K562 (cell line): ENCODE data around the gene MAPK1IP1L. TPM values are rescaled to one million over a fixed set of nuclear protein-coding genes. Genes with fewer than 3 reads are reported as not detected.

Experiments
- ATAC-seq: fragments of 200-7000 bp; cut with Tn5 transposase; 3 replicates; pipeline ENCODE4 v1.9.1; 2020; ENCODE audit warnings: moderate library complexity
- BruUV-seq: library from RNA; stranded (reverse); fragments of 400-500 nt; replicated peaks from 2 replicates; lab custom pipeline; 2021; lab: Mats Ljungman, UMichigan
- CTCF ChIA-PET: fragments of 300-600 bp; formaldehyde crosslinking; extraction: SDS; loops from one replicate; lab custom pipeline; 2021; ENCODE audit warnings: low intra/inter-chr PET ratio; lab: Yijun Ruan, JAX
- POLR2A ChIA-PET: fragments of 300-600, 350-650 bp; sonication (Branson Sonifier 250); formaldehyde crosslinking; extraction: SDS; loops from one replicate; lab custom pipeline; 2021; ENCODE audit warnings: antibody characterized with exemption, inconsistent platforms; lab: Yijun Ruan, JAX
- DNase-seq, 4 experiments: peaks; one replicate each; pipeline versions ENCODE4 v3.0.0 to v3.0.0-alpha.2; 2011 to 2018; ENCODE audit warnings: low spot score in 3 of 4, mixed read lengths in 3 of 4; ENCODE audit errors: extremely low read depth in 1 of 4
- FAIRE-seq: peaks from 2 replicates; lab custom pipeline; 2011; peaks lifted over from hg19 to GRCh38; lab: Jason Lieb, UNC
- H2AFZ ChIP-seq: 2 replicates; pipeline ENCODE4 v1.6.0; 2011; ENCODE audit warnings: low read depth, low read length, control low read depth, inconsistent platforms
- H3K27ac ChIP-seq: fragments of 200-600 bp; 3 replicates; pipeline ENCODE4 v1.8.0; 2011; ENCODE audit warnings: low read depth, mild to moderate bottlenecking, control low read depth, inconsistent platforms, low read length, moderate library complexity, mixed read lengths; ENCODE audit errors: extremely low read depth
- H3K27me3 ChIP-seq, 2 experiments: fragments of 300-600 bp in 1 of 2; 2 replicates in 1 of 2; 3 replicates in 1 of 2; pipeline versions ENCODE4 v1.6.0 to v1.8.0; 2011; ENCODE audit warnings: inconsistent platforms in 2 of 2, low read length in 2 of 2, mild to moderate bottlenecking in 1 of 2, mixed read lengths in 1 of 2, moderate library complexity in 1 of 2; ENCODE audit not compliant: control insufficient read depth in 2 of 2, insufficient read depth in 2 of 2
- H3K36me3 ChIP-seq: fragments of 300-600 bp; 3 replicates; pipeline ENCODE4 v1.8.0; 2011; ENCODE audit warnings: mild to moderate bottlenecking, low read length, inconsistent platforms; ENCODE audit not compliant: control insufficient read depth, insufficient read depth
- H3K4me1 ChIP-seq, 2 experiments: fragments of 200-600 bp in 1 of 2; replicated peaks in 1 of 2; 2 replicates in 1 of 2; 3 replicates in 1 of 2; pipeline versions ENCODE4 v1.5.1 to v1.8.0; 2011; ENCODE audit warnings: inconsistent platforms in 2 of 2, low read length in 2 of 2, mild to moderate bottlenecking in 1 of 2, mixed read lengths in 1 of 2, moderate library complexity in 1 of 2; ENCODE audit not compliant: control insufficient read depth in 2 of 2, insufficient read depth in 2 of 2
- H3K4me2 ChIP-seq: 2 replicates; pipeline ENCODE4 v1.6.1; 2011; ENCODE audit warnings: low read length, control low read depth, inconsistent platforms, mixed read lengths; ENCODE audit not compliant: insufficient read depth
- H3K4me3 ChIP-seq: fragments of 200-600 bp; sonication (generic), shearing (Covaris generic); 2 replicates; pipeline ENCODE4 v1.5.1; 2016; ENCODE audit warnings: control low read depth, inconsistent platforms
- H3K79me2 ChIP-seq: fragments of 200-600 bp; 3 replicates; pipeline ENCODE4 v1.8.0; 2011; ENCODE audit warnings: low read length, inconsistent platforms; ENCODE audit not compliant: control insufficient read depth, insufficient read depth
- H3K9ac ChIP-seq, 2 experiments: 2 replicates each; pipeline versions ENCODE4 v1.6.0 to v1.6.1; 2011; ENCODE audit warnings: low read depth in 2 of 2, low read length in 2 of 2, control low read depth in 1 of 2, inconsistent platforms in 1 of 2, mild to moderate bottlenecking in 1 of 2, mixed read lengths in 1 of 2; ENCODE audit not compliant: insufficient read depth in 1 of 2
- H3K9me1 ChIP-seq: one replicate; pipeline ENCODE4 v1.6.0; 2011; ENCODE audit warnings: inconsistent platforms, mild to moderate bottlenecking, low read length, moderate library complexity; ENCODE audit not compliant: control insufficient read depth, insufficient read depth
- H3K9me3 ChIP-seq: replicated peaks from 2 replicates; pipeline ENCODE4 v1.5.1; 2011; ENCODE audit warnings: low read depth, low read length, inconsistent platforms; ENCODE audit not compliant: control insufficient read depth, insufficient read depth
- H4K20me1 ChIP-seq: replicated peaks from 2 replicates; pipeline ENCODE4 v1.6.1; 2011; ENCODE audit warnings: low read length, inconsistent platforms, mixed read lengths; ENCODE audit not compliant: control insufficient read depth, insufficient read depth
- CREB5 ChIP-seq: fragments of 250-450 bp; sonication (Bioruptor Pico); IDR thresholded peaks from 2 replicates; pipeline ENCODE4 v1.5.0; 2020; ENCODE audit warnings: mild to moderate bottlenecking
- ETS2 ChIP-seq: IDR thresholded peaks from 2 replicates; pipeline ENCODE4 v1.6.1; 2016; ENCODE audit warnings: borderline replicate concordance, missing genetic modification characterization, mild to moderate bottlenecking, moderate library complexity, missing compliant biosample characterization; ENCODE audit not compliant: poor library complexity, severe bottlenecking
- HNRNPH1 ChIP-seq: fragments of 200-400 bp; formaldehyde crosslinking; optimal IDR thresholded peaks from 2 replicates; pipeline ENCODE3; 2017; ENCODE audit warnings: low read depth, mild to moderate bottlenecking, low read length, moderate library complexity
- POLR2G ChIP-seq: fragments of 200-400 bp; formaldehyde crosslinking; IDR thresholded peaks from 2 replicates; pipeline ENCODE4 v1.6.1; 2017; ENCODE audit warnings: low read depth, mild to moderate bottlenecking, antibody characterized with exemption, low read length, moderate library complexity
- RFX5 ChIP-seq: IDR thresholded peaks from 2 replicates; pipeline ENCODE4 v1.6.1; 2011; ENCODE audit warnings: low read depth, mild to moderate bottlenecking, improper control_type of control experiment, low read length
- SIX5 ChIP-seq, 2 experiments: IDR thresholded peaks; 2 replicates each; pipeline ENCODE4 v1.6.1; 2011; ENCODE audit warnings: low read length in 2 of 2, borderline replicate concordance in 1 of 2, low read depth in 1 of 2, mild to moderate bottlenecking in 1 of 2, moderate library complexity in 1 of 2; ENCODE audit not compliant: insufficient read depth in 1 of 2
- STAG1 ChIP-seq: sonication (generic); formaldehyde crosslinking; IDR thresholded peaks from 2 replicates; pipeline ENCODE4 v1.5.0; 2020; ENCODE audit warnings: missing genetic modification reagents, borderline replicate concordance
- THAP12 ChIP-seq: fragments of 250-450 bp; sonication (Bioruptor Pico); IDR thresholded peaks from 2 replicates; pipeline ENCODE4 v1.9.0; 2021; ENCODE audit warnings: mild to moderate bottlenecking, inconsistent platforms
- ZNF668 ChIP-seq: fragments of 250-450 bp; sonication (Bioruptor Pico); IDR thresholded peaks from 2 replicates; pipeline ENCODE4 v1.8.0; 2022; ENCODE audit warnings: mild to moderate bottlenecking, inconsistent platforms
- WGBS: fragments of 100-300 bp; shearing (Covaris generic); methylation state at CpG from one replicate; pipeline ENCODE4 v1.1.6; 2016; ENCODE audit warnings: low coverage, mixed read lengths; ENCODE audit not compliant: insufficient coverage; ENCODE audit errors: missing lambda C conversion rate; 5-methylcytosine and 5-hydroxymethylcytosine counted together
- in situ Hi-C: fragments of 300-500 bp; cut with MboI; formaldehyde crosslinking; loops from 4 replicates; pipeline ENCODE4 v1.15.0; 2018; ENCODE audit warnings: inconsistent platforms, mixed read lengths
- intact Hi-C: fragments of 100-400 bp; cut with micrococcal nuclease; formaldehyde crosslinking; loops from 2 replicates; pipeline ENCODE4 v1.14.2; 2022
- polyA plus RNA-seq, 8 experiments: library from polyadenylated mRNA; depleted of rRNA in 4 of 8; stranded (reverse) in 5 of 8; unstranded in 3 of 8; fragments of >200 nt; fragmentation: Nextera tagmentation in 2 of 8; fragmentation: Illumina TruSeq in 1 of 8; extraction: Ambion mirVana in 2 of 8; extraction: Trizol in 1 of 8; gene quantifications; 2 replicates each; pipeline versions ENCODE4 v1.2.1 to v1.2.3, GENCODE V29; 2011 to 2014; ENCODE audit warnings: inconsistent platforms in 1 of 8, missing spikeins in 1 of 8
- total RNA-seq, 7 experiments: library from RNA; depleted of rRNA in 6 of 7; stranded (reverse); fragments of >200 nt in 6 of 7; fragmentation: Illumina TruSeq in 2 of 7; extraction: Trizol in 2 of 7; gene quantifications; 2 replicates each; pipeline versions ENCODE4 v1.2.1 to v1.2.3, GENCODE V29; 2011 to 2021; ENCODE audit warnings: low replicate concordance in 1 of 7
- TF ChIP-seq, protein P1 (sequence below): fragments of 450-650 bp; formaldehyde crosslinking; IDR thresholded peaks from 2 replicates; pipeline ENCODE4 v1.4.0; 2020; ENCODE audit warnings: mild to moderate bottlenecking, moderate library complexity

MAPK1IP1L gene
- total and polyA plus RNA-seq, 9 of the 15 experiments (the other 6 are each of a cell fraction or from before 2014, with no cell fraction given): 32.7 to 99.4 (median 49.8) TPM

DNA sequence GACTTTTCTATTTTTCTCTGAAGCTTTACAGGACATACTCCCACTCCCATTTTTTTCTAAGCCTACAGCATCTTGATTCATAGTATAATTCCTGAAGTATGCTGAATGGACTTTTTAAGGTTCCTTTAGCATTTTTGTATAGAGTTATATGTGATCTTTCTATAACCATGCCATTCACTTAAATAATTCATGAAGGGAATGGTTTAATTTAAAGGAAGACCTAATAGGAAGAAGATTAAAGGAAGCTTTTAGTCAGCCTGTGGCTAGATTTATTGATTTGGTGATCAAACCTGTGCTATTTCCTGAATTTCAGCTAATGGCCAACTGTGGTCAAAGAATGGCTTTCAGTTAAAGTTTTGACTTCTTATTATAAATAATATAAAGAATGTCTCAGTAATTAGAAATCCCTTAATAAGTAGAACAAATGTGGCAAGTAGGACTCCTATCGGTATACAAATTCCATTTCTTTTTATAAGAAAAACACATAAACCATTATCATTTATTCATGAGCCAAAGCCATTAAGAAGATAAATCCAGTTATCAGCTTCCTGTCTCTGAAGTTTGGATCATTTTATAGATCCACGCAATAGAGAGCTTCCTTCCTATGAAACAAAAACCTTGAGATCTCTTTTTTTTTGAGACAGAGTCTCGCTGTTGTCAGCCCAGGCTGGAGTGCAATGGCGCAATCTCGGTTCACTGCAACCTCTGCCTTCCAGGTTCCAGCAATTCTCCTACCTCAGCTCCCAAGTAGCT, 4.0 kb upstream of the MAPK1IP1L start:
- Histone ChIP-seq H3K79me2 (peaks cover 14% of the 10 kb centered on the region), H2AFZ (no peak overlapping the region), H3K36me3 (peaks cover 22% of the 10 kb centered on the region; the same call in 2 of the 3 replicates), H3K4me2 (no peak overlapping the region), H4K20me1 (no peaks in the 10 kb centered on the region; the same call in 1 of the 2 replicates), H3K9ac (no peak overlapping the region), H3K27me3 (no peaks in the 10 kb centered on the region), H3K27ac (no peak overlapping the region), H3K4me3 (no peak overlapping the region), H3K9me3 (no peaks in the 10 kb centered on the region), H3K4me1 (peaks cover 5 to 8% of the 10 kb centered on the region in 2 experiments; a peak in 3 of 5 replicates), H3K9me1 (no peaks in the 10 kb centered on the region)
- ChIA-PET CTCF (no interaction called here), POLR2A (interaction anchor here (1.2 to 2.1 kb wide), 3 partner anchors 9 to 31 kb away, joined by 3 to 6 read pairs (median 5); no protein-coding TSS in a partner anchor)
- intact Hi-C loops: no loop called here
- TF ChIP-seq ZNF668 (CRISPR knock-in tag): no peak
- TF ChIP-seq POLR2G: no peak
- TF ChIP-seq SIX5 (IDR thresholded peaks at IDR 0.05; ENCODE audit: borderline replicate concordance in 1 of 2, insufficient read depth in 1 of 2, low read depth in 1 of 2, low read length in 2 of 2): no peak
- no peak for TF ChIP-seq ETS2 (tag)
- TF ChIP-seq, protein P1, sequence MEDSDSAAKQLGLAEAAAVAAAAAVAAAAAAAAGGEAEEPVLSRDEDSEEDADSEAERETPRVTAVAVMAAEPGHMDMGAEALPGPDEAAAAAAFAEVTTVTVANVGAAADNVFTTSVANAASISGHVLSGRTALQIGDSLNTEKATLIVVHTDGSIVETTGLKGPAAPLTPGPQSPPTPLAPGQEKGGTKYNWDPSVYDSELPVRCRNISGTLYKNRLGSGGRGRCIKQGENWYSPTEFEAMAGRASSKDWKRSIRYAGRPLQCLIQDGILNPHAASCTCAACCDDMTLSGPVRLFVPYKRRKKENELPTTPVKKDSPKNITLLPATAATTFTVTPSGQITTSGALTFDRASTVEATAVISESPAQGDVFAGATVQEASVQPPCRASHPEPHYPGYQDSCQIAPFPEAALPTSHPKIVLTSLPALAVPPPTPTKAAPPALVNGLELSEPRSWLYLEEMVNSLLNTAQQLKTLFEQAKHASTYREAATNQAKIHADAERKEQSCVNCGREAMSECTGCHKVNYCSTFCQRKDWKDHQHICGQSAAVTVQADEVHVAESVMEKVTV (CRISPR knock-in tag): no peak
- TF ChIP-seq THAP12: no peak
- TF ChIP-seq RFX5: no peak
- TF ChIP-seq CREB5 (CRISPR knock-in tag): no peak
- TF ChIP-seq HNRNPH1: no peak
- no peak for TF ChIP-seq STAG1
- no peak for DNase-seq
- FAIRE-seq: no peak
- BruUV-seq: no TSS peak
- in situ Hi-C loops: no loop called here
- WGBS: 86% methylated on average over 5 of the region's 5 CpGs
- ATAC-seq: no peak
